Inflammatory macrophage (primary cell): Measurements from ENCODE around the gene THRA.

Experiments used
- DNase-seq, 2 donors: peaks; one replicate each; pipeline ENCODE4 v3.0.0-alpha.2; 2020 to 2022

The THRA gene

GRCh38 chr17:40026816-40027613, 35.8 kb upstream of the THRA start:
- DNase-seq: peak; percentile 66 to 77

- DNase-seq: no peak
Observed at GRCh38 chr17:40027614-40028012, 35.2 kb upstream of the THRA start.

- DNase-seq: no peak
Observed at GRCh38 chr17:40028595-40028994, 34.2 kb upstream of the THRA start.

- DNase-seq: no peak
Observed at GRCh38 chr17:40031706-40032105, 31.1 kb upstream of the THRA start.

- DNase-seq: no peak
Observed at GRCh38 chr17:40032322-40033320, 30.1 kb upstream of the THRA start.

GRCh38 chr17:40033339-40033738, 29.4 kb upstream of the THRA start:
- DNase-seq: no peak

GRCh38 chr17:40034426-40035161, 28.2 kb upstream of the THRA start:
- DNase-seq: no peak

- DNase-seq: no peak
Observed at GRCh38 chr17:40035162-40035559, 27.6 kb upstream of the THRA start.

- no peak for DNase-seq
Observed at GRCh38 chr17:40038882-40039513, 23.8 kb upstream of the THRA start.

- DNase-seq: peak; percentile 37 to 47
Observed at GRCh38 chr17:40041196-40041595, 21.6 kb upstream of the THRA start.

- no peak for DNase-seq
Observed at GRCh38 chr17:40056379-40057015, 6.3 kb upstream of the THRA start.

GRCh38 chr17:40058186-40058784, 4.5 kb upstream of the THRA start:
- DNase-seq: no peak

- no peak for DNase-seq
Observed at GRCh38 chr17:40058865-40059264, 3.9 kb upstream of the THRA start.

- no peak for DNase-seq
Observed at GRCh38 chr17:40059729-40060475, 2.9 kb upstream of the THRA start.

- no peak for DNase-seq
Observed at GRCh38 chr17:40060887-40061608, 1.7 kb upstream of the THRA start.

GRCh38 chr17:40061609-40062038, 1.1 kb upstream of the THRA start:
- DNase-seq: no peak

- peak; percentile 83 to 90 for DNase-seq
Observed at GRCh38 chr17:40063187-40063771, 514 bp downstream of the THRA start.

- peak; percentile 95 to 99 for DNase-seq
Observed at GRCh38 chr17:40063901-40064531, 1.3 kb downstream of the THRA start.
